ENCODE data around the gene GLRX5. TPM values are rescaled to one million over a fixed set of nuclear protein-coding genes. Genes with fewer than 3 reads are reported as not detected.

The GLRX5 gene
- total RNA-seq, 1 donor from 2014 or later, result 99.9 TPM

- Histone ChIP-seq H3F3A (ENCODE audit: low read depth) (peaks cover 21% of the 10 kb centered on the region), H3K9me3 (ENCODE audit: low read depth) (no peaks in the 10 kb centered on the region), H3K27ac (no peak overlapping the region), H2AFZ (replicated peaks) (no peak overlapping the region), H3K4me1 (peaks cover 21% of the 10 kb centered on the region), H3K36me3 (no peaks in the 10 kb centered on the region), H4K20me1 (ENCODE audit: low read depth) (peaks cover 12% of the 10 kb centered on the region), H3K27me3 (peaks cover 58% of the 10 kb centered on the region), H3K79me2 (ENCODE audit: low read depth) (no peaks in the 10 kb centered on the region), H3K4me3 (no peak overlapping the region), H3K9ac (no peak overlapping the region), H3K4me2 (peak overlapping the region; percentile 100)
- no peaks in the 10 kb centered on the region for H3K36me3 Mint-ChIP-seq
- H3K4me1 Mint-ChIP-seq, result peaks cover 17% of the 10 kb centered on the region
- H3K27ac Mint-ChIP-seq, result no peak overlapping the region
- no peak for DNase-seq (ENCODE audit: low spot score)
- H3K27me3 Mint-ChIP-seq (ENCODE audit: insufficient read depth, low read depth), result peaks cover 19% of the 10 kb centered on the region
- no peaks in the 10 kb centered on the region for H3K9me3 Mint-ChIP-seq
- TF ChIP-seq CTCF (IDR thresholded peaks at IDR 0.05), result no peak
- TF ChIP-seq EZH2phosphoT487 (IDR thresholded peaks at IDR 0.05), result no peak
- TF ChIP-seq EZH2 (IDR thresholded peaks at IDR 0.05), result no peak
- peak overlapping the region; percentile 62 for H3K4me3 Mint-ChIP-seq
Observed at GRCh38 chr14:95514131-95515079, 20.4 kb upstream of the GLRX5 start.

- Histone ChIP-seq H3K4me1 (peaks cover 21% of the 10 kb centered on the region), H3K27me3 (peaks cover 65% of the 10 kb centered on the region), H3K4me3 (no peak overlapping the region), H3K36me3 (no peaks in the 10 kb centered on the region), H2AFZ (replicated peaks) (no peak overlapping the region), H4K20me1 (ENCODE audit: low read depth) (peaks cover 12% of the 10 kb centered on the region), H3K4me2 (peak overlapping the region; percentile 100), H3K79me2 (ENCODE audit: low read depth) (no peaks in the 10 kb centered on the region), H3F3A (ENCODE audit: low read depth) (peaks cover 21% of the 10 kb centered on the region), H3K9ac (no peak overlapping the region), H3K9me3 (ENCODE audit: low read depth) (no peaks in the 10 kb centered on the region), H3K27ac (no peak overlapping the region)
- Mint-ChIP-seq H3K9me3 (no peaks in the 10 kb centered on the region), H3K36me3 (no peaks in the 10 kb centered on the region), H3K4me3 (peak overlapping the region; percentile 63), H3K4me1 (peaks cover 17% of the 10 kb centered on the region), H3K27ac (no peak overlapping the region), H3K27me3 (ENCODE audit: insufficient read depth, low read depth) (peaks cover 19% of the 10 kb centered on the region)
- no peak for TF ChIP-seq EZH2phosphoT487 (IDR thresholded peaks at IDR 0.05)
- TF ChIP-seq EZH2 (IDR thresholded peaks at IDR 0.05), result no peak
- no peak for TF ChIP-seq CTCF (IDR thresholded peaks at IDR 0.05)
- peak; percentile 58 for DNase-seq (ENCODE audit: low spot score)
Observed at GRCh38 chr14:95515080-95515489, 19.8 kb upstream of the GLRX5 start.

- Histone ChIP-seq H2AFZ (replicated peaks) (peak overlapping the region; percentile 55), H3F3A (ENCODE audit: low read depth) (peaks cover 21% of the 10 kb centered on the region), H3K27ac (no peak overlapping the region), H3K4me2 (peak overlapping the region; percentile 100), H4K20me1 (ENCODE audit: low read depth) (peaks cover 12% of the 10 kb centered on the region), H3K79me2 (ENCODE audit: low read depth) (no peaks in the 10 kb centered on the region), H3K27me3 (peaks cover 70% of the 10 kb centered on the region), H3K4me1 (peaks cover 21% of the 10 kb centered on the region), H3K36me3 (no peaks in the 10 kb centered on the region), H3K9ac (no peak overlapping the region), H3K9me3 (ENCODE audit: low read depth) (no peaks in the 10 kb centered on the region), H3K4me3 (peak overlapping the region; percentile 59)
- peak; percentile 82 for DNase-seq (ENCODE audit: low spot score)
- Mint-ChIP-seq H3K36me3 (no peaks in the 10 kb centered on the region), H3K4me3 (peak overlapping the region; percentile 82), H3K27ac (no peak overlapping the region), H3K9me3 (no peaks in the 10 kb centered on the region), H3K4me1 (peaks cover 17% of the 10 kb centered on the region), H3K27me3 (ENCODE audit: insufficient read depth, low read depth) (peaks cover 18% of the 10 kb centered on the region)
- TF ChIP-seq CTCF (IDR thresholded peaks at IDR 0.05), result peak; percentile 53
- TF ChIP-seq EZH2phosphoT487 (IDR thresholded peaks at IDR 0.05), result no peak
- peak; percentile 53 for TF ChIP-seq EZH2 (IDR thresholded peaks at IDR 0.05)
Observed at GRCh38 chr14:95515596-95516552, 19.0 kb upstream of the GLRX5 start.

Measured in neural progenitor cell (in vitro differentiated cells).